ENCODE measurements around the gene STXBP6. TPM values are rescaled to one million over a fixed set of nuclear protein-coding genes. Genes with fewer than 3 reads are reported as not detected.
"Not testable (repeated sequence)": the region's sequence is repeated elsewhere in the genome, so short reads cannot be mapped to it uniquely, and the experiment has no call there.

The STXBP6 gene
- total RNA-seq, 4 donors from 2014 or later = 11.9 to 30.5 (median 14.6) TPM

- H3K27ac ChIP-seq = no peak overlapping the region
- intact Hi-C loops (cut with DNase I; ENCODE audit: low total_unique reads) = no loop called here
- TF ChIP-seq CTCF (IDR thresholded peaks at IDR 0.05) (no peak), POLR2A (IDR thresholded peaks at IDR 0.05) (no peak)
- no peaks in the 10 kb centered on the region for H3K4me1 ChIP-seq
- DNase-seq = no peak
- no peaks in the 10 kb centered on the region for H3K36me3 ChIP-seq
- no peak overlapping the region for H3K4me3 ChIP-seq
- no peaks in the 10 kb centered on the region for H3K9me3 ChIP-seq
- no peaks in the 10 kb centered on the region for H3K27me3 ChIP-seq
Measured at GRCh38 chr14:24937300-24937699, 112.6 kb downstream of the STXBP6 start.

DNA sequence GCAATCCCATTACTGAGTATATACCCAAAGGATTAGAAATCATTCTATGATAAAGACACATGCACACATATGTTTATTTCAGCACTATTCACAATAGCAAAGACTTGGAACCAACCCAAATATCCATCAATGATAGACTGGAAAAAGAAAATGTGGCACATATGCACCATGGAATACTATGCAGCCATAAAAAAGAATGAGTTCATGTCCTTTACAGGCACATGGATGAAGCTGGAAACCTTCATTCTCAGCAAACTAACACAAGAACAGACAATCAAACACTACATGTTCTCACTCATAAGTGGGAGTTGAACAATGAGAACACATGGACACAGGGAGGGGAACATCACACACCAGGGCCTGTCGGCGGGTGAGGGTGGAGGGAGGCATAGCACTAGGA, 113.2 kb downstream of the STXBP6 start:
- H3K4me1 ChIP-seq; H3K36me3 ChIP-seq; H3K27ac ChIP-seq; DNase-seq; H3K27me3 ChIP-seq; H3K4me3 ChIP-seq; H3K9me3 ChIP-seq; intact Hi-C loops (cut with DNase I; ENCODE audit: low total_unique reads): not testable (repeated sequence)

DNA sequence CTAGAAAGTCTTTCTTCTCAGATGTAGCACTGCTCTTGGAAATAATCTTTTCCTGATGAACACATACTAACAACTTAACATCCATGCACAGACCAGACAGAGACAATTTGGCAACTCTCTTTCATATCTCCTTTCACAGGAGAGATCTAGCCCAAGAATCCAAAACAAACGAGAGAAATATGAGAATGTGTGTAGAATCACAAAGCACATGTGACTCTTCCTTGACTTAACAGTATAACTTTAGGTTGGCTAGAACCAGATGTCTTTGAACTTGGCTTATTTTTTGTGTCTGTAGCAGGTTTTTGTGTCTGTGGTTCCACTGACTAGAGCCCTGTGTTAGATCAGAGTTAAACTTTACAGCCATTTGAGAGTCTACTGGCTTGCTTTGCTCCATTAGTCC, 114.2 kb downstream of the STXBP6 start:
- Histone ChIP-seq H3K4me1 (no peaks in the 10 kb centered on the region), H3K9me3 (no peaks in the 10 kb centered on the region), H3K4me3 (no peak overlapping the region), H3K27ac (no peak overlapping the region), H3K36me3 (no peaks in the 10 kb centered on the region), H3K27me3 (no peaks in the 10 kb centered on the region)
- intact Hi-C loops (cut with DNase I; ENCODE audit: low total_unique reads) = no loop called here
- DNase-seq = no peak
- TF ChIP-seq CTCF (IDR thresholded peaks at IDR 0.05) = no peak
- TF ChIP-seq POLR2A (IDR thresholded peaks at IDR 0.05) = no peak

GRCh38 chr14:24928386-24928900, 121.5 kb downstream of the STXBP6 start:
- H3K36me3 ChIP-seq = no peaks in the 10 kb centered on the region
- no peak overlapping the region for H3K4me3 ChIP-seq
- no peaks in the 10 kb centered on the region for H3K9me3 ChIP-seq
- no peaks in the 10 kb centered on the region for H3K27me3 ChIP-seq
- intact Hi-C loops (cut with DNase I; ENCODE audit: low total_unique reads) = no loop called here
- DNase-seq = no peak
- TF ChIP-seq CTCF (IDR thresholded peaks at IDR 0.05) (no peak), POLR2A (IDR thresholded peaks at IDR 0.05) (no peak)
- no peaks in the 10 kb centered on the region for H3K4me1 ChIP-seq
- H3K27ac ChIP-seq = no peak overlapping the region

- no peak for DNase-seq
- Histone ChIP-seq H3K4me1 (no peaks in the 10 kb centered on the region), H3K9me3 (no peaks in the 10 kb centered on the region), H3K27me3 (no peaks in the 10 kb centered on the region), H3K27ac (no peak overlapping the region), H3K36me3 (no peaks in the 10 kb centered on the region), H3K4me3 (no peak overlapping the region)
- intact Hi-C loops (cut with DNase I; ENCODE audit: low total_unique reads) = no loop called here
- TF ChIP-seq CTCF (IDR thresholded peaks at IDR 0.05) = no peak
- no peak for TF ChIP-seq POLR2A (IDR thresholded peaks at IDR 0.05)
Measured at GRCh38 chr14:24927809-24928208, 122.1 kb downstream of the STXBP6 start.

DNA sequence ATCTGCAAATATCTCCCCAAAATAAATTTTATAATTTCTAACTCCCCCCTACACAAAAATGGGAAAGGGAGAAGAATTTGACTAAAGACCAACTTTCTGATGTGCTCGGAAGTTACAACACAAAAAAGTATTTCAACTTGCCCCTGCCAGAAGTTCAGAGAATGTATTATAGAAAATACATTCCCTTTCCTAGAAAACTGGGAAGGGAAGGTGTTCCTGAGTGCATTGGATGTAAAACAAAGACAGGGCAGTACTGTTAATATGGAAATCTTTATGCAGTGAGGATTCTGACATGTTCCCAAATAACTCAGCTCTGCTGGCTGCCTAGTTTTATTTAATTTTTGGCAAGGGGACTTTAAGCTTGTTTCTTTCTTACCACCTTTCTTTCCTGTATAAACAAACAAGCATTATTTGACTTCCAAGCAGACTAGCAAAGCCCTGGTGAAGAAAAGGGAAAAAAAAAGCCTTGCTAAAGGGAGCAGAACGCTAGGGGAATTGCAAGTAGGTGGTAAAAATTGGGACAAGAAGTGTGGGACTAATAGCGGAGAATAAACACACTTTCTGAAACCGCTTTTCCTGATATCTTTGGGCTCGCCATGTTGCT, 124.1 kb downstream of the STXBP6 start:
- DNase-seq = no peak
- H3K36me3 ChIP-seq = no peaks in the 10 kb centered on the region

More for the DNA sequence above, 124.1 kb downstream of the STXBP6 start:
- Histone ChIP-seq H3K4me3 (no peak overlapping the region), H3K27me3 (no peaks in the 10 kb centered on the region), H3K27ac (no peak overlapping the region), H3K9me3 (no peaks in the 10 kb centered on the region), H3K4me1 (no peaks in the 10 kb centered on the region)
- intact Hi-C loops (cut with DNase I; ENCODE audit: low total_unique reads) = no loop called here
- no peak for TF ChIP-seq CTCF (IDR thresholded peaks at IDR 0.05)
- no peak for TF ChIP-seq POLR2A (IDR thresholded peaks at IDR 0.05)

Measured in uterus (tissue), 4 donors.